Testis (tissue), 2 donors: ENCODE results near the gene CCN5.

Source experiments
- CTCF ChIP-seq, 3 experiments: fragments of 450-650 bp in 2 of 3; fragments of 200-600 bp in 1 of 3; sonication (generic) in 1 of 3; IDR thresholded peaks; one replicate each; pipeline ENCODE4 v1.5.1; 2016 to 2019; ENCODE audit warnings: antibody characterized with exemption in 3 of 3, mild to moderate bottlenecking in 2 of 3, moderate library complexity in 1 of 3
- POLR2A ChIP-seq: fragments of 450-650 bp; IDR thresholded peaks from one replicate; pipeline ENCODE4 v1.6.1; 2017; ENCODE audit warnings: antibody characterized with exemption, mild to moderate bottlenecking, moderate library complexity

GRCh38 chr20:44758247-44759101, 43.3 kb downstream of the CCN5 start:
- TF ChIP-seq POLR2A (no peak), CTCF (IDR thresholded peaks at IDR 0.05) (no peak)
